Measurements from ENCODE around the gene KNSTRN. TPM values are rescaled to one million over a fixed set of nuclear protein-coding genes. Genes with fewer than 3 reads are reported as not detected.
A peak's percentile ranks its signal among the peaks of the same experiment; 100 is the strongest.

The KNSTRN gene
- total and polyA plus RNA-seq, 2 donors (not counting 3 experiments of a cell fraction or from before 2014, with no cell fraction given): 24.4 to 61.4 TPM

DNA sequence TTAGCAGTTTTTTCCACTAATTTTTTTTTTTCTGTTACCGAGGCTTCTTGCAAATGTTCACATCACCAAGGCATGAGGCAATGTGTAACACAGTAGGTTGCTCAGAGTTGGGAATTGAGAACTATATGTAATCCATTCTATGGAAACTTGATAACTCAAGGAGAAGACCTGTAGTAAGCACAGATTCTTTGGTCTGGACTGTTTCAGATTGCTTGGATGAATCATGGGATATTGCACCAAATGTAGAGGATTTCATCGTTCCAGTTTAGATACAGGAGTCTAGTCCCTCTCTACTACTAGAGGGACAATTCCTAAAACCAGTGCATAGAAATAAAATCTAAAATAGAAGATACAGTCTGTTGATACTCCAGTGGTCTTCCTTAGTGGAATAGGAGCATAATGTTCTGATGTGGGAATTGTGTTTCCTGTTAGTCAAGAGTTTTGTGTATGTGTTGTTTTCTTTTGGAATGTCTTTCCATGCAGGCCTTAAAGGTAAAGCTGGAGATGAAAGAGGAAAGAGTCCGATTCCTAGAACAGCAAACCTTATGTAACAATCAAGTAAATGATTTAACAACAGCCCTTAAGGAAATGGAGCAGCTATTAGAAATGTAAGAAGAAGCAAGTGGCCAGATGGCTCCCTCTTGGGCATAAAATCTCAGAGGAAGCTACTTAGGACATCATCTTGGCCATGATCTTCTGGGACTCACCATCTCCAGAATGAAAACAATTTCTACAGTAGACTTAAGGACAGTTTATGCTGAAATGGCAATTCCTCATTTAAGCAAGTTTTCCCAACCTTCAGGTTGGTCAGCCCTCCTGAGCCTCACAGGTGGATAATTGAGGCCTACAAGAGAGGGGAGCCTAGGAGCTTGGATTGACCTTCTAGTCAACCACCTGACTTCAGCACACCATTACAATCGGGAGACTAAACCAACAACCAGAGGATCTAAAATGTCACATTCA is 10.7 kb downstream of the KNSTRN start:
- FAIRE-seq: peak; percentile 37

More for the DNA sequence above, 10.7 kb downstream of the KNSTRN start:
- no peak overlapping the region for H2AFZ ChIP-seq (ENCODE audit: low read depth, low read length)
- H3K4me2 ChIP-seq (ENCODE audit: insufficient read depth, low read length): no peak overlapping the region
- TF ChIP-seq EZH2 (IDR thresholded peaks at IDR 0.05; ENCODE audit: borderline replicate concordance, low read depth, low read length, severe bottlenecking): no peak
- TF ChIP-seq JUN (IDR thresholded peaks at IDR 0.05; ENCODE audit: borderline replicate concordance, insufficient read depth, insufficient read length, low read depth): no peak
- TF ChIP-seq MYC (IDR thresholded peaks at IDR 0.05; ENCODE audit: low read depth, low read length): no peak
- no peak for TF ChIP-seq FOS (IDR thresholded peaks at IDR 0.05; ENCODE audit: borderline replicate concordance, insufficient read depth, low read length)
- TF ChIP-seq GATA2 (IDR thresholded peaks at IDR 0.05; ENCODE audit: insufficient read depth, insufficient read length, low read depth, low read length): no peak
- TF ChIP-seq, protein P1, sequence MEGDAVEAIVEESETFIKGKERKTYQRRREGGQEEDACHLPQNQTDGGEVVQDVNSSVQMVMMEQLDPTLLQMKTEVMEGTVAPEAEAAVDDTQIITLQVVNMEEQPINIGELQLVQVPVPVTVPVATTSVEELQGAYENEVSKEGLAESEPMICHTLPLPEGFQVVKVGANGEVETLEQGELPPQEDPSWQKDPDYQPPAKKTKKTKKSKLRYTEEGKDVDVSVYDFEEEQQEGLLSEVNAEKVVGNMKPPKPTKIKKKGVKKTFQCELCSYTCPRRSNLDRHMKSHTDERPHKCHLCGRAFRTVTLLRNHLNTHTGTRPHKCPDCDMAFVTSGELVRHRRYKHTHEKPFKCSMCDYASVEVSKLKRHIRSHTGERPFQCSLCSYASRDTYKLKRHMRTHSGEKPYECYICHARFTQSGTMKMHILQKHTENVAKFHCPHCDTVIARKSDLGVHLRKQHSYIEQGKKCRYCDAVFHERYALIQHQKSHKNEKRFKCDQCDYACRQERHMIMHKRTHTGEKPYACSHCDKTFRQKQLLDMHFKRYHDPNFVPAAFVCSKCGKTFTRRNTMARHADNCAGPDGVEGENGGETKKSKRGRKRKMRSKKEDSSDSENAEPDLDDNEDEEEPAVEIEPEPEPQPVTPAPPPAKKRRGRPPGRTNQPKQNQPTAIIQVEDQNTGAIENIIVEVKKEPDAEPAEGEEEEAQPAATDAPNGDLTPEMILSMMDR (IDR thresholded peaks at IDR 0.05; ENCODE audit: extremely low read depth in 1 of 2, insufficient read depth in 1 of 2, low read depth in 1 of 2, low read length in 2 of 2): no peak
- no peak for TF ChIP-seq POLR2A (IDR thresholded peaks at IDR 0.05; ENCODE audit: low read depth, low read length)
- H3K9me3 ChIP-seq (replicated peaks; ENCODE audit: control insufficient read depth, insufficient read depth, low read length): no peaks in the 10 kb centered on the region
- no peak for DNase-seq (ENCODE audit: low read depth, low spot score)
- no peak overlapping the region for H3K9ac ChIP-seq (replicated peaks; ENCODE audit: extremely low read depth, insufficient read depth, low read length)
- ChIA-PET POLR2A (no interaction called here), CTCF (no interaction called here)
- no peaks in the 10 kb centered on the region for H3K79me2 ChIP-seq (ENCODE audit: control insufficient read depth, insufficient read depth, low read length)
- TSS peak; percentile 23 for BruUV-seq (replicated peaks)
- H3K4me3 ChIP-seq (replicated peaks in 1 of 3; ENCODE audit: insufficient read depth in 1 of 3, low read depth in 1 of 3, low read length in 3 of 3): no peak overlapping the region
- dilution Hi-C loops (cut with MboI; ENCODE audit: extremely low pct_ligation_motif_present, low sequenced_read_pairs): no loop called here
- H3K9me1 ChIP-seq (replicated peaks; ENCODE audit: control insufficient read depth, extremely low read depth, insufficient read depth, low read length): no peaks in the 10 kb centered on the region
- no peaks in the 10 kb centered on the region for H3K27me3 ChIP-seq (ENCODE audit: control insufficient read depth in 2 of 2, insufficient read depth in 2 of 2, low read length in 2 of 2)
- H3K27ac ChIP-seq (ENCODE audit: insufficient read depth, low read depth, low read length): no peak overlapping the region
- no peaks in the 10 kb centered on the region for H3K4me1 ChIP-seq (ENCODE audit: control insufficient read depth, extremely low read depth, insufficient read depth, low read length)
- intact Hi-C loops (cut with micrococcal nuclease): no loop called here
- H4K20me1 ChIP-seq (replicated peaks; ENCODE audit: control insufficient read depth, extremely low read depth, insufficient read depth, low read length): no peaks in the 10 kb centered on the region
- peaks cover 13 to 16% of the 10 kb centered on the region in 2 experiments for H3K36me3 ChIP-seq (ENCODE audit: control insufficient read depth in 2 of 2, extremely low read depth in 1 of 2, insufficient read depth in 2 of 2, low read length in 2 of 2)
